WTC11 (cell line): ENCODE measurements around the gene HCST. TPM values are rescaled to one million over a fixed set of nuclear protein-coding genes. Genes with fewer than 3 reads are reported as not detected.
A peak's percentile ranks its signal among the peaks of the same experiment; 100 is the strongest.

Experiments
- ATAC-seq: fragments of 200-7000 bp; cut with Tn5 transposase; 2 replicates; pipeline ENCODE4 v1.10.0; 2021; ENCODE audit warnings: mild to moderate bottlenecking, moderate library complexity
- CTCF ChIA-PET: fragments of 300-600 bp; sonication (Branson Sonifier 250); formaldehyde crosslinking; loops from one replicate; lab custom pipeline; 2021; ENCODE audit warnings: antibody characterized with exemption; lab: Charles Lee
- POLR2A ChIA-PET: fragments of 350-600 bp; sonication (Branson Sonifier 250); formaldehyde crosslinking; loops from one replicate; lab custom pipeline; 2021; ENCODE audit warnings: antibody characterized with exemption; lab: Charles Lee
- DNase-seq: peaks from one replicate; pipeline ENCODE4 v3.0.0; 2021; ENCODE audit warnings: low spot score
- H3K27ac Mint-ChIP-seq: 2 replicates; pipeline ENCODE4 v1.8.0; 2021; ENCODE audit warnings: mixed read lengths
- H3K27me3 Mint-ChIP-seq: 2 replicates; pipeline ENCODE4 v1.8.0; 2021; ENCODE audit warnings: low read depth, mild to moderate bottlenecking, moderate library complexity, mixed read lengths
- H3K36me3 Mint-ChIP-seq: 2 replicates; pipeline ENCODE4 v1.8.0; 2021; ENCODE audit warnings: mixed read lengths
- H3K4me1 Mint-ChIP-seq: 2 replicates; pipeline ENCODE4 v1.8.0; 2022; ENCODE audit warnings: mixed read lengths
- H3K4me3 Mint-ChIP-seq: 2 replicates; pipeline ENCODE4 v1.8.0; 2021; ENCODE audit warnings: mild to moderate bottlenecking, moderate library complexity, mixed read lengths
- H3K9me3 Mint-ChIP-seq: 2 replicates; pipeline ENCODE4 v1.8.0; 2021; ENCODE audit warnings: mixed read lengths
- CBFB ChIP-seq: sonication (generic); formaldehyde crosslinking; IDR thresholded peaks from 2 replicates; pipeline ENCODE4 v1.8.1; 2022; ENCODE audit warnings: mild to moderate bottlenecking, low read depth, missing genetic modification reagents
- CREM ChIP-seq: sonication (generic); formaldehyde crosslinking; IDR thresholded peaks from 2 replicates; pipeline ENCODE4 v1.8.1; 2022; ENCODE audit warnings: mild to moderate bottlenecking, missing genetic modification reagents, moderate library complexity
- E2F1 ChIP-seq: sonication (generic); formaldehyde crosslinking; IDR thresholded peaks from 2 replicates; pipeline ENCODE4 v1.8.0; 2022; ENCODE audit warnings: mild to moderate bottlenecking, missing genetic modification reagents
- E2F5 ChIP-seq: sonication (generic); formaldehyde crosslinking; IDR thresholded peaks from 2 replicates; pipeline ENCODE4 v1.8.1; 2022; ENCODE audit warnings: mild to moderate bottlenecking, moderate library complexity, missing genetic modification reagents
- FOXJ3 ChIP-seq: sonication (generic); formaldehyde crosslinking; IDR thresholded peaks from 2 replicates; pipeline ENCODE4 v1.9.0; 2021; ENCODE audit warnings: missing genetic modification reagents, mild to moderate bottlenecking, borderline replicate concordance
- GABPB1 ChIP-seq: sonication (generic); formaldehyde crosslinking; IDR thresholded peaks from 2 replicates; pipeline ENCODE4 v1.8.1; 2023; ENCODE audit warnings: mild to moderate bottlenecking, missing genetic modification reagents
- GTF2I ChIP-seq: fragments of 250-450 bp; sonication (Bioruptor Pico); conservative IDR thresholded peaks from 2 replicates; pipeline ENCODE4 v1.4.0; 2021; ENCODE audit warnings: mild to moderate bottlenecking
- HMGXB4 ChIP-seq: sonication (generic); formaldehyde crosslinking; IDR thresholded peaks from 2 replicates; pipeline ENCODE4 v1.8.1; 2023; ENCODE audit warnings: mild to moderate bottlenecking, moderate library complexity, missing genetic modification reagents
- MXD4 ChIP-seq: fragments of 250-450 bp; sonication (Bioruptor Pico); IDR thresholded peaks from 2 replicates; pipeline ENCODE4 v1.8.0; 2021; ENCODE audit warnings: mild to moderate bottlenecking, moderate library complexity, borderline replicate concordance
- NR2C2 ChIP-seq: sonication (generic); formaldehyde crosslinking; IDR thresholded peaks from 2 replicates; pipeline ENCODE4 v1.8.0; 2022; ENCODE audit warnings: mild to moderate bottlenecking, missing genetic modification reagents
- RORB ChIP-seq: fragments of 250-450 bp; sonication (Bioruptor Pico); IDR thresholded peaks from 2 replicates; pipeline ENCODE4 v1.9.0; 2021; ENCODE audit warnings: mild to moderate bottlenecking
- TEAD4 ChIP-seq: sonication (generic); formaldehyde crosslinking; IDR thresholded peaks from 2 replicates; pipeline ENCODE4 v1.8.0; 2022; ENCODE audit warnings: mild to moderate bottlenecking, missing genetic modification reagents
- ZNF121 ChIP-seq: sonication (generic); formaldehyde crosslinking; IDR thresholded peaks from 2 replicates; pipeline ENCODE4 v1.8.0; 2023; ENCODE audit warnings: missing genetic modification reagents
- ZNF219 ChIP-seq: sonication (generic); formaldehyde crosslinking; IDR thresholded peaks from 2 replicates; pipeline ENCODE4 v1.8.0; 2023; ENCODE audit warnings: missing genetic modification reagents, mild to moderate bottlenecking, borderline replicate concordance
- ZNF423 ChIP-seq: fragments of 250-450 bp; sonication (Bioruptor Pico); IDR thresholded peaks from 2 replicates; pipeline ENCODE4 v2.1.2; 2022; ENCODE audit warnings: mild to moderate bottlenecking, moderate library complexity
- total RNA-seq: library from RNA; stranded (reverse); gene quantifications from 3 replicates; pipeline ENCODE4 v1.2.3, GENCODE V29; 2021
- TF ChIP-seq, protein P1 (sequence below): sonication (generic); formaldehyde crosslinking; IDR thresholded peaks from 2 replicates; pipeline ENCODE4 v1.8.1; 2022; ENCODE audit warnings: missing genetic modification reagents, borderline replicate concordance
- TF ChIP-seq, protein P2 (sequence below): sonication (generic); formaldehyde crosslinking; IDR thresholded peaks from 2 replicates; pipeline ENCODE4 v1.8.1; 2022; ENCODE audit warnings: low read depth, missing genetic modification reagents, borderline replicate concordance
- TF ChIP-seq, protein P3 (sequence below): fragments of 250-450 bp; sonication (Bioruptor Pico); conservative IDR thresholded peaks from 2 replicates; pipeline ENCODE4 v1.9.0; 2021; ENCODE audit warnings: mild to moderate bottlenecking

The HCST gene
- total RNA-seq, 1 experiment from 2014 or later, result 1.9 TPM

DNA sequence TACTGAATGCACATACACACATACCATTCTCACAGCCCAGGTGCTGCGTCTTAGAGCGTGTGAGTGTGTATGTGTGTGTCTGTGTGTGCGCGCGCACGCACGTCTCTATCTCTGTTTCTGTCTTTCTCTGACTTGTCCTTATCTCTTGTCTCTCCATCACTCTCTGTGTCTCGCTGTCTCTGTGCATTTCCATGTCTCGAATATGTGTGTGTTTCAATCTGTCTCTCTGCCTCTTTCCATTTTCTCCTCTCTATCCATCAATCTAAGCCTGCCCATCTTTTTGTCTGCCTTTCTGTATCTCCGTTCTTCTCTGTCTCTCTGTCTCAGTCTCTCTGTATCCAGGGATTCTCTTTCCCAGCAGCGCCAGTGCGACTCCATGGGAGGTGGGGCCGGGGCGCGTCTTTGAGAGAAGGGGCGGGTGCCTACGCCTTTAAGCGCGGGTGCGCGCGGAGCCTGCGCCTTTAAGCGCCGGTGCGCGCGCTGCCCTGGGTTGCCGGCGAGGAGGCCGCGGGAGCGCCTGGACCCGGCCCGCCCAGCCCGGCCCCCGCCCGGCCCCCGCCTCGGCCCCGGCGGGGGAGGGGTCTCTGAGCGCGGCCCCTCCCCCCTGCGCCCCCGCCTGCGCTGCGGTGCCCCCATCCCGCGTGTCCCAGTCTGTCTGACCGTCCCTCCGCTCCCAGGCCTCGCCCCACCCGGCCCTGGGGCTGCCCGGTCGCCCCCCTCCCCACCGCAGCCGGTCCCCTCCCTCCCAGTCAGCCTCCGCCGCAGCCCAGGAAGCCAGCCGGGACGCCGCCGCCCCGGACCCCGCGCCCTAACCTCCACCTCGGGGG is 33.8 kb downstream of the HCST start, which contains the start of gene LRFN3 (continued):
- TF ChIP-seq, protein P1, sequence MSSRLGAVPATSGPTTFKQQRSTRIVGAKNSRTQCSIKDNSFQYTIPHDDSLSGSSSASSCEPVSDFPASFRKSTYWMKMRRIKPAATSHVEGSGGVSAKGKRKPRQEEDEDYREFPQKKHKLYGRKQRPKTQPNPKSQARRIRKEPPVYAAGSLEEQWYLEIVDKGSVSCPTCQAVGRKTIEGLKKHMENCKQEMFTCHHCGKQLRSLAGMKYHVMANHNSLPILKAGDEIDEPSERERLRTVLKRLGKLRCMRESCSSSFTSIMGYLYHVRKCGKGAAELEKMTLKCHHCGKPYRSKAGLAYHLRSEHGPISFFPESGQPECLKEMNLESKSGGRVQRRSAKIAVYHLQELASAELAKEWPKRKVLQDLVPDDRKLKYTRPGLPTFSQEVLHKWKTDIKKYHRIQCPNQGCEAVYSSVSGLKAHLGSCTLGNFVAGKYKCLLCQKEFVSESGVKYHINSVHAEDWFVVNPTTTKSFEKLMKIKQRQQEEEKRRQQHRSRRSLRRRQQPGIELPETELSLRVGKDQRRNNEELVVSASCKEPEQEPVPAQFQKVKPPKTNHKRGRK (CRISPR knock-in tag), result no peak
- no peak for TF ChIP-seq ZNF121 (CRISPR knock-in tag)

- Mint-ChIP-seq H3K9me3 (no peaks in the 10 kb centered on the region), H3K36me3 (peaks cover 7% of the 10 kb centered on the region), H3K27ac (no peak overlapping the region), H3K4me1 (peaks cover 33% of the 10 kb centered on the region), H3K4me3 (peak overlapping the region; percentile 70), H3K27me3 (no peaks in the 10 kb centered on the region)
- ChIA-PET POLR2A (no interaction called here), CTCF (interaction anchor here (0.7 to 1.5 kb wide), 3 partner anchors 22 to 57 kb away, joined by 3 to 5 read pairs (median 3); no protein-coding TSS in a partner anchor)
- no peak for ATAC-seq
- DNase-seq, result no peak
- TF ChIP-seq TEAD4 (CRISPR knock-in tag) (no peak), GTF2I (CRISPR knock-in tag) (no peak), ZNF423 (CRISPR knock-in tag) (no peak), E2F5 (no peak), E2F1 (CRISPR knock-in tag) (no peak), GABPB1 (CRISPR knock-in tag) (no peak), CBFB (CRISPR knock-in tag) (no peak)
- TF ChIP-seq, protein P2, sequence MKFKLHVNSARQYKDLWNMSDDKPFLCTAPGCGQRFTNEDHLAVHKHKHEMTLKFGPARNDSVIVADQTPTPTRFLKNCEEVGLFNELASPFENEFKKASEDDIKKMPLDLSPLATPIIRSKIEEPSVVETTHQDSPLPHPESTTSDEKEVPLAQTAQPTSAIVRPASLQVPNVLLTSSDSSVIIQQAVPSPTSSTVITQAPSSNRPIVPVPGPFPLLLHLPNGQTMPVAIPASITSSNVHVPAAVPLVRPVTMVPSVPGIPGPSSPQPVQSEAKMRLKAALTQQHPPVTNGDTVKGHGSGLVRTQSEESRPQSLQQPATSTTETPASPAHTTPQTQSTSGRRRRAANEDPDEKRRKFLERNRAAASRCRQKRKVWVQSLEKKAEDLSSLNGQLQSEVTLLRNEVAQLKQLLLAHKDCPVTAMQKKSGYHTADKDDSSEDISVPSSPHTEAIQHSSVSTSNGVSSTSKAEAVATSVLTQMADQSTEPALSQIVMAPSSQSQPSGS (CRISPR knock-in tag), result no peak
Observed at GRCh38 chr19:35936738-35937268, 34.5 kb downstream of the HCST start.

GRCh38 chr19:35937345-35938281 is 35.3 kb downstream of the HCST start:
- ATAC-seq, result no peak
- CTCF ChIA-PET, result interaction anchor here (0.7 to 1.5 kb wide), 3 partner anchors 21 to 58 kb away, joined by 3 to 5 read pairs (median 3); no protein-coding TSS in a partner anchor
- Mint-ChIP-seq H3K4me1 (peaks cover 26% of the 10 kb centered on the region), H3K4me3 (peak overlapping the region; percentile 70), H3K27ac (peak overlapping the region; percentile 11; the same call in 1 of the 2 replicates), H3K9me3 (no peaks in the 10 kb centered on the region), H3K27me3 (no peaks in the 10 kb centered on the region), H3K36me3 (peaks cover 10% of the 10 kb centered on the region)
- POLR2A ChIA-PET, result no interaction called here
- DNase-seq, result no peak
- TF ChIP-seq CREM (CRISPR knock-in tag) (no peak), NR2C2 (CRISPR knock-in tag) (no peak), RORB (CRISPR knock-in tag) (no peak), MXD4 (CRISPR knock-in tag) (no peak), ZNF219 (CRISPR knock-in tag) (no peak), E2F1 (CRISPR knock-in tag) (no peak), GABPB1 (CRISPR knock-in tag) (no peak), HMGXB4 (CRISPR knock-in tag) (no peak), FOXJ3 (CRISPR knock-in tag) (no peak)
- TF ChIP-seq, protein P3, sequence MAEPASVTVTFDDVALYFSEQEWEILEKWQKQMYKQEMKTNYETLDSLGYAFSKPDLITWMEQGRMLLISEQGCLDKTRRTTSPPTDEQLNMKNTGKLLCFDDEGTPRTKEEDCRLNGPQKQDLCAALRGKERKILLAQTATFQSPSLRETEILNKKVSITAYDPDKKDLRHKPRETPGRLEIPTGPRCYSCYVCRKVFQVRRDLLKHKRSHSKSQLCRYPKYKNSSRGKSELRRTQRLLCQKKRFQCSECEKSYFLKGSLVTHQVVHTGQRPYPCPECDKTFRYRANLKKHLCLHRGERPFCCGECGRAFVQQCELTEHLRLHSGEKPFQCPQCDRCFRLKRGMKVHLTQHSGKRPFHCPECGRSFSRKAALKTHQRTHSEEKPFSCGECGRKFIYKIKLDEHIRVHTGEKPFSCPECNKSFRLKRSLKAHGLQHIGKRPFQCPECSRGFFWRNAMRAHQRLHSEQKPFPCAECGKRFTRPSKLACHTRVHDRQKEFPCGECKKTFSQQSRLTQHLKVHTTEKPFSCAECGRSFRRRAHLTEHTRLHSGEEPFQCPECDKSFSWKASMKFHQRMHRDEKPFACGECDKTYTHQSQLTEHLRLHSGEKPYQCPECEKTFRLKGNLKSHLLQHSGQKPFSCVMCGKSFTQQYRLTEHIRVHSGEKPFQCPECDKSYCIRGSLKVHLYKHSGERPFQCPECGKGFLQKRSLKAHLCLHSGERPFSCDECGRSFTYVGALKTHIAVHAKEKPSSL (CRISPR knock-in tag), result no peak
